ENCODE data around the gene SEZ6L. TPM values are rescaled to one million over a fixed set of nuclear protein-coding genes. Genes with fewer than 3 reads are reported as not detected.

SEZ6L gene
- total RNA-seq, 1 experiment from 2014 or later = not detected

DNA sequence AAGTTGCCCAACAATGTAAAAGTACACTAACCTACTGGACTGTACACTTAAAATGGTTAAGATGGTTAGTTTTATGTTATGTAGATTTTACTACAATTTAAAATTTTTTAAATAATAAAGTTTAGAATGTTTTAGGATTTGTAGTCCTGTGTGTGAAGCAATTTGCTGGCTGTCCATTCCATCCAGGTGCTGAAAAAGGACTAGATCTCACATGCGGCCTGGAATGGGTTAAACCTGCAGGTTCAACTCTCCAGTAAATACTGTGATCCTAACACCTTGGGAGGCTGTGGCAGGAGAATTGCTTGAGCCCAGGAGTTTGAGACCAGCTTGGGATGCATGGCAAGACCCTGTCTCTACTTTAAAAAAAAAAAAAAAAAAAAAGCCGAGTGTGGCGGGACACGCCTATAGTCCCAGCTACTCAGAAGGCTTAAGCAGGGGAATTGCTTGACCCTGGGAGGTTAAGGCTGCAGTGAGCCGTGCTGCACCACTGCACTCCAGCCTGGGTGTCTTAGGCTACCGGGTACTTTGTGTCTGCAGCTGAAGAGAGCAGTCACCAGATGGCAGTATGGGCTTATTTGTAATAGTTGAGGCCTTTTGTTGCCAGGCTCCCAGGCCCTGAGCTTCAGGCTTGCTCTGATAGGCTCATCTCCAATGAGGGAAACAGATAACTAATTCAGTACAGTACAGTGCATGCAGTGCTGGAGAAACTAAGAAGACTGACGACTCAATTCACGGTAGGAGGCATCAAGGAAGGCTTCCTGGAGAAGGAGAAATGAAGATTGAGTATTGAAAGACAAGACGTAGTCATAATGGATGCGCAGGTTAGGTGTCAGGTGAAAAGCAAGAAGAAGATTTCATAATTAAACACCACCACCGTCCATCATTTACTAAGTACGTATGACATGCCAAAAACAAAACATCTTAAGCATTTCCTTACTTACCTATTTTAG, 195.1 kb downstream of the SEZ6L start:
- ChIA-PET POLR2A (ENCODE audit: unreplicated experiment) (interaction anchor here (0.6 kb wide), 1 partner anchor 314 kb away, joined by 3 read pairs; no protein-coding TSS in a partner anchor), CTCF (interaction anchor here (0.5 to 0.8 kb wide), 4 partner anchors 101 to 1600 kb away, joined by 3 to 7 read pairs (median 4); no protein-coding TSS in a partner anchor)
- Histone ChIP-seq H2AFZ (ENCODE audit: low read length) (no peak overlapping the region), H3K4me2 (ENCODE audit: low read length) (no peak overlapping the region), H3F3A (ENCODE audit: low read length, unreplicated experiment) (no peaks in the 10 kb centered on the region), H4K20me1 (ENCODE audit: low read length) (no peaks in the 10 kb centered on the region), H3K4me1 (ENCODE audit: insufficient read depth, low read length) (no peaks in the 10 kb centered on the region), H3K9me2 (replicated peaks; ENCODE audit: low read length) (no peaks in the 10 kb centered on the region), H3K4me3 (ENCODE audit: low read length) (no peak overlapping the region), H3K9ac (ENCODE audit: low read length) (no peak overlapping the region), H3K27ac (ENCODE audit: low read length) (no peak overlapping the region), H3K27me3 (ENCODE audit: low read length) (peaks cover 9% of the 10 kb centered on the region; the same call in 1 of the 2 replicates), H3K79me2 (ENCODE audit: low read length) (no peaks in the 10 kb centered on the region), H3K9me3 (ENCODE audit: low read length) (no peaks in the 10 kb centered on the region), H3K36me3 (ENCODE audit: low read depth, low read length) (no peaks in the 10 kb centered on the region)
- ATAC-seq = peak; percentile 85
- DNase-seq = peak; percentile 73
- TF ChIP-seq EZH2 (IDR thresholded peaks at IDR 0.05; ENCODE audit: low read length, unreplicated experiment) = no peak
- no peak for TF ChIP-seq EZH2phosphoT487 (IDR thresholded peaks at IDR 0.05; ENCODE audit: borderline replicate concordance, low read length)
- TF ChIP-seq, protein P1, sequence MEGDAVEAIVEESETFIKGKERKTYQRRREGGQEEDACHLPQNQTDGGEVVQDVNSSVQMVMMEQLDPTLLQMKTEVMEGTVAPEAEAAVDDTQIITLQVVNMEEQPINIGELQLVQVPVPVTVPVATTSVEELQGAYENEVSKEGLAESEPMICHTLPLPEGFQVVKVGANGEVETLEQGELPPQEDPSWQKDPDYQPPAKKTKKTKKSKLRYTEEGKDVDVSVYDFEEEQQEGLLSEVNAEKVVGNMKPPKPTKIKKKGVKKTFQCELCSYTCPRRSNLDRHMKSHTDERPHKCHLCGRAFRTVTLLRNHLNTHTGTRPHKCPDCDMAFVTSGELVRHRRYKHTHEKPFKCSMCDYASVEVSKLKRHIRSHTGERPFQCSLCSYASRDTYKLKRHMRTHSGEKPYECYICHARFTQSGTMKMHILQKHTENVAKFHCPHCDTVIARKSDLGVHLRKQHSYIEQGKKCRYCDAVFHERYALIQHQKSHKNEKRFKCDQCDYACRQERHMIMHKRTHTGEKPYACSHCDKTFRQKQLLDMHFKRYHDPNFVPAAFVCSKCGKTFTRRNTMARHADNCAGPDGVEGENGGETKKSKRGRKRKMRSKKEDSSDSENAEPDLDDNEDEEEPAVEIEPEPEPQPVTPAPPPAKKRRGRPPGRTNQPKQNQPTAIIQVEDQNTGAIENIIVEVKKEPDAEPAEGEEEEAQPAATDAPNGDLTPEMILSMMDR (conservative IDR thresholded peaks at IDR 0.05; ENCODE audit: low read depth, low read length) = peak; percentile 66
- BruUV-seq (replicated peaks) = no TSS peak
- intact Hi-C loops (cut with micrococcal nuclease) = no loop called here

- no peak overlapping the region for H3K27ac ChIP-seq (ENCODE audit: low read length)
- H3K4me3 ChIP-seq (ENCODE audit: low read length) = no peak overlapping the region
- no peaks in the 10 kb centered on the region for H3K4me1 ChIP-seq (ENCODE audit: insufficient read depth, low read length)
- no peaks in the 10 kb centered on the region for H3F3A ChIP-seq (ENCODE audit: low read length, unreplicated experiment)
- ATAC-seq (peak; percentile 38; the same call in 1 of the 2 replicates), DNase-seq (peak; percentile 68)
- H3K79me2 ChIP-seq (ENCODE audit: low read length) = no peaks in the 10 kb centered on the region
- no TSS peak for BruUV-seq (replicated peaks)
- H3K9me2 ChIP-seq (replicated peaks; ENCODE audit: low read length) = no peaks in the 10 kb centered on the region
- no peak overlapping the region for H2AFZ ChIP-seq (ENCODE audit: low read length)
- intact Hi-C loops (cut with micrococcal nuclease) = no loop called here
- peaks cover 18% of the 10 kb centered on the region; the same call in 1 of the 2 replicates for H3K27me3 ChIP-seq (ENCODE audit: low read length)
- no peak overlapping the region for H3K4me2 ChIP-seq (ENCODE audit: low read length)
- H3K9ac ChIP-seq (ENCODE audit: low read length) = no peak overlapping the region
- no peaks in the 10 kb centered on the region for H3K9me3 ChIP-seq (ENCODE audit: low read length)
- no peaks in the 10 kb centered on the region for H3K36me3 ChIP-seq (ENCODE audit: low read depth, low read length)
- ChIA-PET POLR2A (ENCODE audit: unreplicated experiment) (interaction anchor here (0.7 kb wide), 1 partner anchor 585 kb away, joined by 3 read pairs; no protein-coding TSS in a partner anchor), CTCF (no interaction called here)
- no peaks in the 10 kb centered on the region for H4K20me1 ChIP-seq (ENCODE audit: low read length)
- TF ChIP-seq EZH2phosphoT487 (IDR thresholded peaks at IDR 0.05; ENCODE audit: borderline replicate concordance, low read length) = no peak
- TF ChIP-seq, protein P1 (conservative IDR thresholded peaks at IDR 0.05; ENCODE audit: low read depth, low read length) = peak; percentile 89
- no peak for TF ChIP-seq EZH2 (IDR thresholded peaks at IDR 0.05; ENCODE audit: low read length, unreplicated experiment)
These were observed 198.4 kb downstream of the SEZ6L start for GRCh38 chr22:26367402-26368245.
